Adrenal gland (tissue), 19 donors: ENCODE results near the gene IL17F. TPM values are rescaled to one million over a fixed set of nuclear protein-coding genes. Genes with fewer than 3 reads are reported as not detected.

Source experiments
- DNase-seq, 7 donors: peaks; one replicate each; pipeline ENCODE4 v3.0.0-alpha.2; 2019 to 2020
- H3K27ac ChIP-seq, 5 donors: fragments of 200-600 bp; sonication (generic) in 4 of 5; 1 replicate in 3 of 5; 2 replicates in 2 of 5; pipeline versions ENCODE4 v1.5.1 to v1.8.0; 2016 to 2020; ENCODE audit warnings: mild to moderate bottlenecking in 1 of 5
- H3K27me3 ChIP-seq: fragments of 200-600 bp; 2 replicates; pipeline ENCODE4 v1.8.0; 2021
- H3K36me3 ChIP-seq, 2 donors: fragments of 200-600 bp; replicated peaks in 1 of 2; 1 replicate in 1 of 2; 2 replicates in 1 of 2; pipeline versions ENCODE4 v1.5.1 to v1.8.0; 2018 to 2022
- H3K4me1 ChIP-seq, 2 donors: fragments of 200-600 bp; replicated peaks in 1 of 2; 1 replicate in 1 of 2; 2 replicates in 1 of 2; pipeline versions ENCODE4 v1.5.1 to v1.8.0; 2018 to 2021
- H3K4me3 ChIP-seq, 4 donors: fragments of 200-600 bp; sonication (generic) in 3 of 4; one replicate each; pipeline ENCODE4 v1.5.1; 2016 to 2018
- H3K9me3 ChIP-seq, 3 donors: fragments of 200-600 bp; sonication (generic) in 1 of 3; replicated peaks in 1 of 3; 1 replicate in 2 of 3; 2 replicates in 1 of 3; pipeline versions ENCODE4 v1.5.1 to v1.8.0; 2016 to 2021
- CTCF ChIP-seq, 6 experiments: fragments of 450-650 bp in 4 of 6; fragments of 200-600 bp in 2 of 6; sonication (generic) in 1 of 6; IDR thresholded peaks; 1 replicate in 5 of 6; 2 replicates in 1 of 6; pipeline versions ENCODE4 v1.5.1 to v1.8.0; 2016 to 2021; ENCODE audit warnings: antibody characterized with exemption in 6 of 6, mild to moderate bottlenecking in 2 of 6, moderate library complexity in 1 of 6
- POLR2A ChIP-seq, 2 donors: fragments of 450-650 bp; IDR thresholded peaks; one replicate each; pipeline ENCODE4 v1.6.1; 2017; ENCODE audit warnings: antibody characterized with exemption in 2 of 2, mild to moderate bottlenecking in 2 of 2, moderate library complexity in 1 of 2
- WGBS, 4 donors: extraction: QIAGEN DNeasy Blood & Tissue Kit in 2 of 4; methylation state at CpG; one replicate each; pipeline versions ENCODE4 v1.1.5 to v1.1.7; 2013 to 2017; 5-methylcytosine and 5-hydroxymethylcytosine counted together
- intact Hi-C, 2 donors: fragments of 100-400 bp; cut with DNase I; formaldehyde crosslinking; loops; one replicate each; pipeline versions ENCODE4 v1.14.1 to v1.15.0; 2022 to 2023
- long read RNA-seq, 10 donors: library from polyadenylated mRNA in 3 of 10; unstranded in 2 of 10; stranded (forward) in 1 of 10; transcript quantifications; one replicate each; pipeline ENCODE4 v2.0.0 and lab custom pipeline, GENCODE V29; 2021 to 2026
- polyA plus RNA-seq, 3 donors: library from polyadenylated mRNA; stranded (reverse); fragments of 200-250 nt in 2 of 3; fragments of 350-450 nt in 1 of 3; fragmentation: Illumina TruSeq in 1 of 3; extraction: RNeasy Lipid Tissue Mini Kit (QIAGEN cat#74804) in 1 of 3; gene quantifications; one replicate each; pipeline ENCODE4 v1.2.3, GENCODE V29; 2013 to 2014
- total RNA-seq, 9 donors: library from RNA; depleted of rRNA in 4 of 9; stranded (reverse); fragments of >200 nt in 4 of 9; fragments of 120-200 nt in 1 of 9; fragmentation: NEBNext Ultra II Directional in 1 of 9; extraction: Animal tissue kit (Norgen Biotek cat#: 25700) in 1 of 9; gene quantifications; one replicate each; pipeline versions ENCODE4 v1.1.0 to v1.2.4, GENCODE V29; 2013 to 2023
- donor health status: healthy with polysubstance abuse.
- donor health status: Bipolar disorder and iron deficiency.
- donor health status: DM: yes; HTN: yes; CAD: no.
- donor health status: DM: no; HTN: no; CAD: no.
- donor health status: DM: no; HTN: no; CAD: no.
- donor health status: DM: yes; HTN: yes; CAD: no.

Gene IL17F
- total RNA-seq, result not detected
- not detected for polyA plus RNA-seq
- long read RNA-seq, donor 1, result 0 reads
- long read RNA-seq, donor 2, result 0 reads
- long read RNA-seq, donor 3, result 0 reads
- long read RNA-seq, donor 4, result 0 reads
- long read RNA-seq, donor 5, result 0 reads
- long read RNA-seq, donor 6, result 0 reads
- long read RNA-seq, donor 7, result 0 reads
- long read RNA-seq, donor 8, result 0 reads
- long read RNA-seq, donor 9, result 0 reads
- long read RNA-seq, donor 10, result 0 reads

- no peaks in the 10 kb centered on the region for H3K9me3 ChIP-seq
- H3K27ac ChIP-seq, result no peak within 1 kb of the TSS
- no peak within 1 kb of the TSS for H3K4me3 ChIP-seq
- intact Hi-C loops, result loop anchor here in 1 of 2 donors (10.0 kb wide), 1 partner anchor 1280 kb away; no protein-coding TSS in a partner anchor
- H3K4me1 ChIP-seq, result no peaks in the 10 kb centered on the region
- no peak for DNase-seq
- TF ChIP-seq POLR2A (IDR thresholded peaks at IDR 0.05) (no peak), CTCF (IDR thresholded peaks at IDR 0.05) (no peak)
- H3K27me3 ChIP-seq, result no peaks in the 10 kb centered on the region
- H3K36me3 ChIP-seq, result no peaks in the 10 kb centered on the region
- WGBS, 4 donors, result 66 to 82% (median 80%) methylated on average over 5 of the region's 5 CpGs
These were observed at the start of gene IL17F for GRCh38 chr6:52244400-52244799. Gene IL17F (minus strand): TSS chr6:52244500. CDS start chr6:52244429, 71 bp downstream.

DNA sequence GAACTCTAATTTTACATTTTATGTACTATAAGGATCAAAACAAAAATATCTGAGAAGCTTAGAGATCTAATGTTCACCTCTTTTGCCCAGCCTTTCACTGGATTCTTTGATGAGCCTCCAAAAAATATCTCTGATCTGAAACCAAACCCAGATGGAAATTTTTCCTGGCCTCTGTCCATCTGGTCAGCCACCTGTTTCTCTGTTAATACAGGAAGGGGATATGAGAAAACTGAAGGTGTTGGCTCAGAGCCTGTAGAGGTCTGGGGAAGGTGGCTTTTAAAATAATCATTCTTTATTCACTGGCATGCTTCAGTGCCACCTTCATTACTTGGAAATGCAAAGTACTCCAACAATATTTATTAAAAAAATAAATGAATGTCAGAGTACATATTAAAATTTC, 48.8 kb upstream of the IL17F start:
- TF ChIP-seq CTCF (IDR thresholded peaks at IDR 0.05), result no peak
- TF ChIP-seq POLR2A (IDR thresholded peaks at IDR 0.05), result no peak
- Histone ChIP-seq H3K27me3 (no peaks in the 10 kb centered on the region), H3K4me3 (no peak overlapping the region), H3K36me3 (no peaks in the 10 kb centered on the region), H3K4me1 (no peaks in the 10 kb centered on the region), H3K9me3 (no peaks in the 10 kb centered on the region), H3K27ac (no peak overlapping the region)
- intact Hi-C loops, result no loop called here
- DNase-seq, result no peak

- Histone ChIP-seq H3K4me3 (no peak overlapping the region), H3K36me3 (no peaks in the 10 kb centered on the region), H3K27me3 (no peaks in the 10 kb centered on the region), H3K27ac (no peak overlapping the region), H3K4me1 (peaks cover 0 to 2% of the 10 kb centered on the region in 2 donors), H3K9me3 (no peaks in the 10 kb centered on the region)
- WGBS, 4 donors, result 76 to 90% (median 78%) methylated on average over 2 of the region's 2 CpGs
- intact Hi-C loops, result loop anchor here in 1 of 2 donors (10.0 kb wide), 1 partner anchor 376 kb away; no protein-coding TSS in a partner anchor
- no peak for DNase-seq
- no peak for TF ChIP-seq CTCF (IDR thresholded peaks at IDR 0.05)
- TF ChIP-seq POLR2A (IDR thresholded peaks at IDR 0.05), result no peak
These were observed 44.5 kb upstream of the IL17F start for GRCh38 chr6:52288841-52289240.

DNA sequence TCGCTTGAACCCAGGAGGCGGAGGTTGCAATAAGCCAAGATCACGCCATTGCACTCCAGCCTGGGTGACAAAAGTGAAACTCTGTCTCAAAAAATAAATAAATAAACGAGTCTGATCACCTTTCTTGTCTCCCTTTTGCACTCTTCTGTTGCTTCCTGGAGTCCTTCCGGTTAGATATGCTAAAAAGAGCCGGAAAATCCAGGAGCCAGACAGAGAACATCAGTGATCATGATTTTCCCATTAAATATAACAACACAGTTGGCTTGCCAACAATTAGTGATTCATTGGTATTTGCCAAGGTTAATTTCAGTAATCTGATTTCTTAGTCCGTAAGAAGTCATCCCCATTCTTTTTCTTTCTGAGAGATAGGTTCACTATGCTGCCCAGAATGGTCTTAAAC, 43.9 kb upstream of the IL17F start:
- Histone ChIP-seq H3K27ac (no peak overlapping the region), H3K27me3 (no peaks in the 10 kb centered on the region), H3K9me3 (no peaks in the 10 kb centered on the region), H3K4me3 (no peak overlapping the region), H3K36me3 (no peaks in the 10 kb centered on the region), H3K4me1 (peaks cover 0 to 8% of the 10 kb centered on the region in 2 donors)
- 61 to 70% (median 67%) methylated on average over 7 of the region's 7 CpGs for WGBS, 4 donors
- intact Hi-C loops, result loop anchor here in 1 of 2 donors (10.0 kb wide), 1 partner anchor 377 kb away; no protein-coding TSS in a partner anchor
- no peak for TF ChIP-seq CTCF (IDR thresholded peaks at IDR 0.05)
- no peak for TF ChIP-seq POLR2A (IDR thresholded peaks at IDR 0.05)
- peak in 2 of 7 donors; percentile 13 to 31 for DNase-seq
